ENCODE results near the gene SLC25A23. TPM values are rescaled to one million over a fixed set of nuclear protein-coding genes. Genes with fewer than 3 reads are reported as not detected.
A peak's percentile ranks its signal among the peaks of the same experiment; 100 is the strongest.
"Not testable (repeated sequence)": the region's sequence is repeated elsewhere in the genome, so short reads cannot be mapped to it uniquely, and the experiment has no call there.

The SLC25A23 gene
- total RNA-seq, 4 donors from 2014 or later, result 33.2 to 45.6 (median 42.4) TPM

GRCh38 chr19:6402058-6402457, 57.5 kb downstream of the SLC25A23 start:
- 88 to 93% methylated on average over 10 of the region's 10 CpGs for WGBS, 2 donors
- Histone ChIP-seq H3K36me3 (no peaks in the 10 kb centered on the region), H3K27me3 (no peaks in the 10 kb centered on the region), H3K9me3 (no peaks in the 10 kb centered on the region), H3K27ac (peak overlapping the region in 1 of 4 donors; percentile 26), H3K4me1 (peaks cover 0 to 12% (median 4%) of the 10 kb centered on the region in 4 donors), H3K4me3 (no peak overlapping the region)
- DNase-seq (ENCODE audit: low spot score in 2 of 2), result no peak
- TF ChIP-seq EP300 (IDR thresholded peaks at IDR 0.05) (no peak), POLR2A (IDR thresholded peaks at IDR 0.05) (no peak), CTCF (IDR thresholded peaks at IDR 0.05) (no peak)

GRCh38 chr19:6400062-6400944, 59.3 kb downstream of the SLC25A23 start:
- not testable (repeated sequence) for H3K9me3 ChIP-seq; DNase-seq (ENCODE audit: low spot score in 2 of 2); H3K4me3 ChIP-seq; H3K27ac ChIP-seq; H3K36me3 ChIP-seq; H3K27me3 ChIP-seq
- H3K4me1 ChIP-seq, result peaks cover 0 to 12% (median 4%) of the 10 kb centered on the region in 4 donors
- WGBS, 2 donors, result 87 to 89% methylated on average over 23 of the region's 23 CpGs

GRCh38 chr19:6396305-6396704, 63.3 kb downstream of the SLC25A23 start:
- no peaks in the 10 kb centered on the region for H3K27me3 ChIP-seq
- H3K9me3 ChIP-seq, result no peaks in the 10 kb centered on the region
- DNase-seq (ENCODE audit: low spot score in 2 of 2), result no peak
- no peak overlapping the region for H3K4me3 ChIP-seq
- peaks cover 0 to 5% (median 0%) of the 10 kb centered on the region in 3 donors for H3K36me3 ChIP-seq
- H3K27ac ChIP-seq, result no peak overlapping the region
- TF ChIP-seq EP300 (IDR thresholded peaks at IDR 0.05) (no peak), POLR2A (IDR thresholded peaks at IDR 0.05) (no peak), CTCF (IDR thresholded peaks at IDR 0.05) (no peak)
- WGBS, 2 donors, result 90 to 91% methylated on average over 3 to 12 of the region's 12 CpGs
- H3K4me1 ChIP-seq, result peaks cover 0 to 19% (median 12%) of the 10 kb centered on the region in 4 donors

GRCh38 chr19:6394831-6395230, 64.8 kb downstream of the SLC25A23 start:
- H3K4me1 ChIP-seq, result peaks cover 0 to 24% (median 12%) of the 10 kb centered on the region in 4 donors
- H3K9me3 ChIP-seq, result no peaks in the 10 kb centered on the region
- no peaks in the 10 kb centered on the region for H3K27me3 ChIP-seq
- no peak overlapping the region for H3K4me3 ChIP-seq
- H3K27ac ChIP-seq, result no peak overlapping the region
- no peak for DNase-seq (ENCODE audit: low spot score in 2 of 2)
- peaks cover 0 to 20% (median 0%) of the 10 kb centered on the region in 3 donors for H3K36me3 ChIP-seq
- TF ChIP-seq POLR2A (IDR thresholded peaks at IDR 0.05), result no peak
- no peak for TF ChIP-seq EP300 (IDR thresholded peaks at IDR 0.05)
- no peak for TF ChIP-seq CTCF (IDR thresholded peaks at IDR 0.05)
- 85 to 86% methylated on average over 3 of the region's 3 CpGs for WGBS, 2 donors

GRCh38 chr19:6393983-6394412, 65.6 kb downstream of the SLC25A23 start:
- DNase-seq (ENCODE audit: low spot score in 2 of 2), result no peak
- Histone ChIP-seq H3K36me3 (peaks cover 0 to 28% (median 5%) of the 10 kb centered on the region in 3 donors), H3K4me1 (peaks cover 0 to 24% (median 12%) of the 10 kb centered on the region in 4 donors), H3K27me3 (no peaks in the 10 kb centered on the region), H3K27ac (peak overlapping the region; percentile 94 to 99 (median 97)), H3K4me3 (peak overlapping the region; percentile 64 to 77 (median 70)), H3K9me3 (no peaks in the 10 kb centered on the region)
- 25 to 27% methylated on average over 14 of the region's 14 CpGs for WGBS, 2 donors
- TF ChIP-seq CTCF (IDR thresholded peaks at IDR 0.05) (no peak), EP300 (IDR thresholded peaks at IDR 0.05) (no peak), POLR2A (IDR thresholded peaks at IDR 0.05) (no peak)
